ENCODE results near the gene PFDN4.

DNA sequence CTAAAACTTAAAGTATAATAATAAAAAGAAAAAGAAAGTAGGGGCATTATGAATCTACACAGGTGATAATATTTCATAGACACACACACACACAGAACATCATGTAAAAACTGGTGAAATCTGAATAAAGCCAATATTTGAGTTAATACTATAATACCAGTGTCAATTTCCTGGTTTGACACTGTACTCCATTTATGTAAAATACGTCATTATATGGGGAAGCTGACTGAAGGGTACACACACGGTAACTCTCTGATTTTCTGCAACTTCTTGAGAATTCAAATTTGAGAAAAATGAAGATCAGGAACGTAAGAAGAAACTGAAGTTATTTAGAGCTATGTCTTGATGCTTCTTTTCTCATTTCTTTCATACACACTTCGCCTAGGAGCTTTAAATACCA is 36.2 kb downstream of the PFDN4 start:
- no peak for TF ChIP-seq EZH2phosphoT487 (IDR thresholded peaks at IDR 0.05; ENCODE audit: insufficient read depth, low read depth)
- TF ChIP-seq EZH2 (IDR thresholded peaks at IDR 0.05; ENCODE audit: insufficient read depth, poor library complexity, severe bottlenecking), result no peak

All from GM23248 (cell line).